WTC11 (cell line): ENCODE data around the gene FNDC3B. TPM values are rescaled to one million over a fixed set of nuclear protein-coding genes. Genes with fewer than 3 reads are reported as not detected.

Source experiments
- ATAC-seq: fragments of 200-7000 bp; cut with Tn5 transposase; 2 replicates; pipeline ENCODE4 v1.10.0; 2021; ENCODE audit warnings: mild to moderate bottlenecking, moderate library complexity
- CTCF ChIA-PET: fragments of 300-600 bp; sonication (Branson Sonifier 250); formaldehyde crosslinking; loops from one replicate; lab custom pipeline; 2021; ENCODE audit warnings: antibody characterized with exemption; lab: Charles Lee
- POLR2A ChIA-PET: fragments of 350-600 bp; sonication (Branson Sonifier 250); formaldehyde crosslinking; loops from one replicate; lab custom pipeline; 2021; ENCODE audit warnings: antibody characterized with exemption; lab: Charles Lee
- DNase-seq: peaks from one replicate; pipeline ENCODE4 v3.0.0; 2021; ENCODE audit warnings: low spot score
- H3K27ac Mint-ChIP-seq: 2 replicates; pipeline ENCODE4 v1.8.0; 2021; ENCODE audit warnings: mixed read lengths
- H3K27me3 Mint-ChIP-seq: 2 replicates; pipeline ENCODE4 v1.8.0; 2021; ENCODE audit warnings: low read depth, mild to moderate bottlenecking, moderate library complexity, mixed read lengths
- H3K36me3 Mint-ChIP-seq: 2 replicates; pipeline ENCODE4 v1.8.0; 2021; ENCODE audit warnings: mixed read lengths
- H3K4me1 Mint-ChIP-seq: 2 replicates; pipeline ENCODE4 v1.8.0; 2022; ENCODE audit warnings: mixed read lengths
- H3K4me3 Mint-ChIP-seq: 2 replicates; pipeline ENCODE4 v1.8.0; 2021; ENCODE audit warnings: mild to moderate bottlenecking, moderate library complexity, mixed read lengths
- H3K9me3 Mint-ChIP-seq: 2 replicates; pipeline ENCODE4 v1.8.0; 2021; ENCODE audit warnings: mixed read lengths
- EMX1 ChIP-seq: fragments of 250-450 bp; sonication (Bioruptor Pico); IDR thresholded peaks from 2 replicates; pipeline ENCODE4 v1.8.0; 2021; ENCODE audit warnings: mild to moderate bottlenecking
- MXD4 ChIP-seq: fragments of 250-450 bp; sonication (Bioruptor Pico); IDR thresholded peaks from 2 replicates; pipeline ENCODE4 v1.8.0; 2021; ENCODE audit warnings: mild to moderate bottlenecking, moderate library complexity, borderline replicate concordance
- MYBL2 ChIP-seq: sonication (generic); formaldehyde crosslinking; IDR thresholded peaks from 2 replicates; pipeline ENCODE4 v1.8.1; 2023; ENCODE audit warnings: mild to moderate bottlenecking, moderate library complexity, missing genetic modification reagents
- PRRX2 ChIP-seq: fragments of 250-450 bp; sonication (Bioruptor Pico); IDR thresholded peaks from 2 replicates; pipeline ENCODE4 v1.8.0; 2021; ENCODE audit warnings: mild to moderate bottlenecking
- SP1 ChIP-seq: sonication (generic); formaldehyde crosslinking; conservative IDR thresholded peaks from 2 replicates; pipeline ENCODE4 v1.8.1; 2022; ENCODE audit warnings: missing genetic modification reagents
- TCF7 ChIP-seq: sonication (generic); formaldehyde crosslinking; IDR thresholded peaks from 2 replicates; pipeline ENCODE4 v1.8.0; 2022; ENCODE audit warnings: mild to moderate bottlenecking, low read depth, missing genetic modification reagents, moderate library complexity
- ZNF121 ChIP-seq: sonication (generic); formaldehyde crosslinking; IDR thresholded peaks from 2 replicates; pipeline ENCODE4 v1.8.0; 2023; ENCODE audit warnings: missing genetic modification reagents
- ZNF232 ChIP-seq: sonication (generic); formaldehyde crosslinking; IDR thresholded peaks from 2 replicates; pipeline ENCODE4 v1.8.0; 2022; ENCODE audit warnings: mild to moderate bottlenecking, missing genetic modification reagents
- ZNF396 ChIP-seq: fragments of 250-450 bp; sonication (Bioruptor Pico); IDR thresholded peaks from 2 replicates; pipeline ENCODE4 v1.8.0; 2021; ENCODE audit warnings: mild to moderate bottlenecking, moderate library complexity, borderline replicate concordance
- total RNA-seq: library from RNA; stranded (reverse); gene quantifications from 3 replicates; pipeline ENCODE4 v1.2.3, GENCODE V29; 2021
- TF ChIP-seq, protein P1 (sequence below): sonication (generic); formaldehyde crosslinking; IDR thresholded peaks from 2 replicates; pipeline ENCODE4 v1.8.1; 2023; ENCODE audit warnings: mild to moderate bottlenecking, missing genetic modification reagents
- TF ChIP-seq, protein P2 (sequence below): fragments of 250-450 bp; sonication (Bioruptor Pico); conservative IDR thresholded peaks from 2 replicates; pipeline ENCODE4 v1.9.0; 2021; ENCODE audit warnings: mild to moderate bottlenecking
- TF ChIP-seq, protein P3 (sequence below): sonication (generic); formaldehyde crosslinking; IDR thresholded peaks from 2 replicates; pipeline ENCODE4 v1.8.0; 2022; ENCODE audit warnings: mild to moderate bottlenecking, missing genetic modification reagents
- TF ChIP-seq, protein P4 (sequence below): fragments of 250-450 bp; sonication (Bioruptor Pico); IDR thresholded peaks from 2 replicates; pipeline ENCODE4 v1.9.0; 2021; ENCODE audit warnings: mild to moderate bottlenecking
- TF ChIP-seq, protein P5 (sequence below): sonication (generic); formaldehyde crosslinking; IDR thresholded peaks from 2 replicates; pipeline ENCODE4 v1.8.0; 2022; ENCODE audit warnings: mild to moderate bottlenecking, missing genetic modification reagents
- TF ChIP-seq, protein P6 (sequence below): fragments of 200-600 bp; IDR thresholded peaks from 2 replicates; pipeline ENCODE4 v1.8.0; 2022; ENCODE audit warnings: antibody characterized with exemption
- TF ChIP-seq, protein P7 (sequence below): sonication (generic); formaldehyde crosslinking; conservative IDR thresholded peaks from 2 replicates; pipeline ENCODE4 v1.8.1; 2023; ENCODE audit warnings: mild to moderate bottlenecking, low read depth, missing genetic modification reagents, moderate library complexity
- TF ChIP-seq, protein P8 (sequence below): sonication (generic); formaldehyde crosslinking; IDR thresholded peaks from 2 replicates; pipeline ENCODE4 v1.8.0; 2023; ENCODE audit warnings: missing genetic modification reagents

Gene FNDC3B
- total RNA-seq, 1 experiment from 2014 or later, result 42.8 TPM

DNA sequence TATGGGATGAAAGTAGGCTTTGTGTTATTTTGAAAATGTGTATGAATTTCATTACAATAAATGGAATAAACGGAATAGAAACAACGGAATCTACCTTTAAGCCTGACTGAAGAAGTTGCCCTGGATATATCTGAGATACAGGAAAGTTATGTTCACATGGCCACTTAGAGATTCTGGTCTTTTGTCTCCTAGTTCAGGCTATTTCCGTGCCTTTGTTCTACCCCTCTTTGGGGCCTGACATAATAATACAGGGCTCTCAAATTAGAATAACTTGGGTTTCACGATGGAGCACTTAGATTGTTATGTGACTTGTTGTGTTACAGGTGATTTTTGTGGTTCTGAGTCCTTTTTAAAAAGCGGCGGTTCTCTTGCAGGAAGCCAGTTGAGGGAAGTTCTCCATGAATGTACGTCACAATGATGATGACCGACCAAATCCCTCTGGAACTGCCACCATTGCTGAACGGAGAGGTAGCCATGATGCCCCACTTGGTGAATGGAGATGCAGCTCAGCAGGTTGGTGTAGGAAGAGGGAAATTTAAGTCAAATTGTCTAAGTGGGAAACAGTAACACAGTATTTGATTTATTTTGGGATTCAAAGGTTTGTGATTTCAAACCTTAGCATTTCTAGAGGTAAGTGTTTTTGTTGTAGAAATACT, 72.8 kb downstream of the FNDC3B start:
- CTCF ChIA-PET, result no interaction called here
- H3K4me1 Mint-ChIP-seq, result peaks cover 52% of the 10 kb centered on the region

DNA sequence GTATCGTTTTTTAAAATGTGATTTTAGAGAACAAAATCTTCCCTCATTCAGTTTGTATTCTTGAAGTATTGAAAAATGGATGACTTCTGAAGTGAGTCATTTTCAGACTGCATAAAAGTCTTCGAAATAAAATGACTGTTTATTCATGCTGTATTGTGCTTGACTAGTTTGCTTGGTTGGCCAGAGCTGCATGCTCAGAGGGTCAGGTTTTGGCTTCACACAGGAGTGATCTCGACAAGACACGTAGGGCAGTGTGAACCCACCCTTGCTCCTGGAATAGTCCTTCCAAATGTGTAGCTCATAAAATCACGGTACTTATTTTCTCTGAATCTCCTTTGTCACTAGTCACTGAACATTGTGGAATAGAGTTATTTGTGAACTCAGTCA, 73.3 kb downstream of the FNDC3B start:
- no peaks in the 10 kb centered on the region for H3K9me3 Mint-ChIP-seq
- no peak overlapping the region for H3K4me3 Mint-ChIP-seq
- no peak for ATAC-seq
- POLR2A ChIA-PET, result no interaction called here
- H3K36me3 Mint-ChIP-seq, result peaks cover 33% of the 10 kb centered on the region
- H3K4me1 Mint-ChIP-seq, result peaks cover 47% of the 10 kb centered on the region
- CTCF ChIA-PET, result no interaction called here
- H3K27ac Mint-ChIP-seq, result peak overlapping the region; percentile 90; the same call in 1 of the 2 replicates
- no peak for DNase-seq
- no peaks in the 10 kb centered on the region for H3K27me3 Mint-ChIP-seq
- TF ChIP-seq TCF7 (CRISPR knock-in tag) (no peak), ZNF232 (no peak), ZNF396 (CRISPR knock-in tag) (no peak), ZNF121 (no peak), MYBL2 (CRISPR knock-in tag) (no peak)
- TF ChIP-seq, protein P1, sequence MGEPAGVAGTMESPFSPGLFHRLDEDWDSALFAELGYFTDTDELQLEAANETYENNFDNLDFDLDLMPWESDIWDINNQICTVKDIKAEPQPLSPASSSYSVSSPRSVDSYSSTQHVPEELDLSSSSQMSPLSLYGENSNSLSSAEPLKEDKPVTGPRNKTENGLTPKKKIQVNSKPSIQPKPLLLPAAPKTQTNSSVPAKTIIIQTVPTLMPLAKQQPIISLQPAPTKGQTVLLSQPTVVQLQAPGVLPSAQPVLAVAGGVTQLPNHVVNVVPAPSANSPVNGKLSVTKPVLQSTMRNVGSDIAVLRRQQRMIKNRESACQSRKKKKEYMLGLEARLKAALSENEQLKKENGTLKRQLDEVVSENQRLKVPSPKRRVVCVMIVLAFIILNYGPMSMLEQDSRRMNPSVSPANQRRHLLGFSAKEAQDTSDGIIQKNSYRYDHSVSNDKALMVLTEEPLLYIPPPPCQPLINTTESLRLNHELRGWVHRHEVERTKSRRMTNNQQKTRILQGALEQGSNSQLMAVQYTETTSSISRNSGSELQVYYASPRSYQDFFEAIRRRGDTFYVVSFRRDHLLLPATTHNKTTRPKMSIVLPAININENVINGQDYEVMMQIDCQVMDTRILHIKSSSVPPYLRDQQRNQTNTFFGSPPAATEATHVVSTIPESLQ (CRISPR knock-in tag), result no peak
- TF ChIP-seq, protein P2, sequence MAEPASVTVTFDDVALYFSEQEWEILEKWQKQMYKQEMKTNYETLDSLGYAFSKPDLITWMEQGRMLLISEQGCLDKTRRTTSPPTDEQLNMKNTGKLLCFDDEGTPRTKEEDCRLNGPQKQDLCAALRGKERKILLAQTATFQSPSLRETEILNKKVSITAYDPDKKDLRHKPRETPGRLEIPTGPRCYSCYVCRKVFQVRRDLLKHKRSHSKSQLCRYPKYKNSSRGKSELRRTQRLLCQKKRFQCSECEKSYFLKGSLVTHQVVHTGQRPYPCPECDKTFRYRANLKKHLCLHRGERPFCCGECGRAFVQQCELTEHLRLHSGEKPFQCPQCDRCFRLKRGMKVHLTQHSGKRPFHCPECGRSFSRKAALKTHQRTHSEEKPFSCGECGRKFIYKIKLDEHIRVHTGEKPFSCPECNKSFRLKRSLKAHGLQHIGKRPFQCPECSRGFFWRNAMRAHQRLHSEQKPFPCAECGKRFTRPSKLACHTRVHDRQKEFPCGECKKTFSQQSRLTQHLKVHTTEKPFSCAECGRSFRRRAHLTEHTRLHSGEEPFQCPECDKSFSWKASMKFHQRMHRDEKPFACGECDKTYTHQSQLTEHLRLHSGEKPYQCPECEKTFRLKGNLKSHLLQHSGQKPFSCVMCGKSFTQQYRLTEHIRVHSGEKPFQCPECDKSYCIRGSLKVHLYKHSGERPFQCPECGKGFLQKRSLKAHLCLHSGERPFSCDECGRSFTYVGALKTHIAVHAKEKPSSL (CRISPR knock-in tag), result no peak
- TF ChIP-seq, protein P3, sequence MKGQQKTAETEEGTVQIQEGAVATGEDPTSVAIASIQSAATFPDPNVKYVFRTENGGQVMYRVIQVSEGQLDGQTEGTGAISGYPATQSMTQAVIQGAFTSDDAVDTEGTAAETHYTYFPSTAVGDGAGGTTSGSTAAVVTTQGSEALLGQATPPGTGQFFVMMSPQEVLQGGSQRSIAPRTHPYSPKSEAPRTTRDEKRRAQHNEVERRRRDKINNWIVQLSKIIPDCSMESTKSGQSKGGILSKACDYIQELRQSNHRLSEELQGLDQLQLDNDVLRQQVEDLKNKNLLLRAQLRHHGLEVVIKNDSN (CRISPR knock-in tag), result no peak
- TF ChIP-seq, protein P4, sequence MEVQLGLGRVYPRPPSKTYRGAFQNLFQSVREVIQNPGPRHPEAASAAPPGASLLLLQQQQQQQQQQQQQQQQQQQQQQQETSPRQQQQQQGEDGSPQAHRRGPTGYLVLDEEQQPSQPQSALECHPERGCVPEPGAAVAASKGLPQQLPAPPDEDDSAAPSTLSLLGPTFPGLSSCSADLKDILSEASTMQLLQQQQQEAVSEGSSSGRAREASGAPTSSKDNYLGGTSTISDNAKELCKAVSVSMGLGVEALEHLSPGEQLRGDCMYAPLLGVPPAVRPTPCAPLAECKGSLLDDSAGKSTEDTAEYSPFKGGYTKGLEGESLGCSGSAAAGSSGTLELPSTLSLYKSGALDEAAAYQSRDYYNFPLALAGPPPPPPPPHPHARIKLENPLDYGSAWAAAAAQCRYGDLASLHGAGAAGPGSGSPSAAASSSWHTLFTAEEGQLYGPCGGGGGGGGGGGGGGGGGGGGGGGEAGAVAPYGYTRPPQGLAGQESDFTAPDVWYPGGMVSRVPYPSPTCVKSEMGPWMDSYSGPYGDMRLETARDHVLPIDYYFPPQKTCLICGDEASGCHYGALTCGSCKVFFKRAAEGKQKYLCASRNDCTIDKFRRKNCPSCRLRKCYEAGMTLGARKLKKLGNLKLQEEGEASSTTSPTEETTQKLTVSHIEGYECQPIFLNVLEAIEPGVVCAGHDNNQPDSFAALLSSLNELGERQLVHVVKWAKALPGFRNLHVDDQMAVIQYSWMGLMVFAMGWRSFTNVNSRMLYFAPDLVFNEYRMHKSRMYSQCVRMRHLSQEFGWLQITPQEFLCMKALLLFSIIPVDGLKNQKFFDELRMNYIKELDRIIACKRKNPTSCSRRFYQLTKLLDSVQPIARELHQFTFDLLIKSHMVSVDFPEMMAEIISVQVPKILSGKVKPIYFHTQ (CRISPR knock-in tag), result no peak

More for the DNA sequence above, 72.8 kb downstream of the FNDC3B start:
- no peak overlapping the region for H3K4me3 Mint-ChIP-seq
- no peaks in the 10 kb centered on the region for H3K9me3 Mint-ChIP-seq
- H3K36me3 Mint-ChIP-seq, result peaks cover 32% of the 10 kb centered on the region
- DNase-seq (no peak), ATAC-seq (peak; percentile 50)
- no peaks in the 10 kb centered on the region for H3K27me3 Mint-ChIP-seq
- POLR2A ChIA-PET, result no interaction called here
- peak overlapping the region; percentile 90 for H3K27ac Mint-ChIP-seq
- TF ChIP-seq, protein P5, sequence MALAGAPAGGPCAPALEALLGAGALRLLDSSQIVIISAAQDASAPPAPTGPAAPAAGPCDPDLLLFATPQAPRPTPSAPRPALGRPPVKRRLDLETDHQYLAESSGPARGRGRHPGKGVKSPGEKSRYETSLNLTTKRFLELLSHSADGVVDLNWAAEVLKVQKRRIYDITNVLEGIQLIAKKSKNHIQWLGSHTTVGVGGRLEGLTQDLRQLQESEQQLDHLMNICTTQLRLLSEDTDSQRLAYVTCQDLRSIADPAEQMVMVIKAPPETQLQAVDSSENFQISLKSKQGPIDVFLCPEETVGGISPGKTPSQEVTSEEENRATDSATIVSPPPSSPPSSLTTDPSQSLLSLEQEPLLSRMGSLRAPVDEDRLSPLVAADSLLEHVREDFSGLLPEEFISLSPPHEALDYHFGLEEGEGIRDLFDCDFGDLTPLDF (CRISPR knock-in tag), result no peak
- TF ChIP-seq, protein P6, sequence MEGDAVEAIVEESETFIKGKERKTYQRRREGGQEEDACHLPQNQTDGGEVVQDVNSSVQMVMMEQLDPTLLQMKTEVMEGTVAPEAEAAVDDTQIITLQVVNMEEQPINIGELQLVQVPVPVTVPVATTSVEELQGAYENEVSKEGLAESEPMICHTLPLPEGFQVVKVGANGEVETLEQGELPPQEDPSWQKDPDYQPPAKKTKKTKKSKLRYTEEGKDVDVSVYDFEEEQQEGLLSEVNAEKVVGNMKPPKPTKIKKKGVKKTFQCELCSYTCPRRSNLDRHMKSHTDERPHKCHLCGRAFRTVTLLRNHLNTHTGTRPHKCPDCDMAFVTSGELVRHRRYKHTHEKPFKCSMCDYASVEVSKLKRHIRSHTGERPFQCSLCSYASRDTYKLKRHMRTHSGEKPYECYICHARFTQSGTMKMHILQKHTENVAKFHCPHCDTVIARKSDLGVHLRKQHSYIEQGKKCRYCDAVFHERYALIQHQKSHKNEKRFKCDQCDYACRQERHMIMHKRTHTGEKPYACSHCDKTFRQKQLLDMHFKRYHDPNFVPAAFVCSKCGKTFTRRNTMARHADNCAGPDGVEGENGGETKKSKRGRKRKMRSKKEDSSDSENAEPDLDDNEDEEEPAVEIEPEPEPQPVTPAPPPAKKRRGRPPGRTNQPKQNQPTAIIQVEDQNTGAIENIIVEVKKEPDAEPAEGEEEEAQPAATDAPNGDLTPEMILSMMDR, result no peak
- TF ChIP-seq MXD4 (CRISPR knock-in tag), result no peak
- no peak for TF ChIP-seq SP1 (CRISPR knock-in tag)
- TF ChIP-seq, protein P7, sequence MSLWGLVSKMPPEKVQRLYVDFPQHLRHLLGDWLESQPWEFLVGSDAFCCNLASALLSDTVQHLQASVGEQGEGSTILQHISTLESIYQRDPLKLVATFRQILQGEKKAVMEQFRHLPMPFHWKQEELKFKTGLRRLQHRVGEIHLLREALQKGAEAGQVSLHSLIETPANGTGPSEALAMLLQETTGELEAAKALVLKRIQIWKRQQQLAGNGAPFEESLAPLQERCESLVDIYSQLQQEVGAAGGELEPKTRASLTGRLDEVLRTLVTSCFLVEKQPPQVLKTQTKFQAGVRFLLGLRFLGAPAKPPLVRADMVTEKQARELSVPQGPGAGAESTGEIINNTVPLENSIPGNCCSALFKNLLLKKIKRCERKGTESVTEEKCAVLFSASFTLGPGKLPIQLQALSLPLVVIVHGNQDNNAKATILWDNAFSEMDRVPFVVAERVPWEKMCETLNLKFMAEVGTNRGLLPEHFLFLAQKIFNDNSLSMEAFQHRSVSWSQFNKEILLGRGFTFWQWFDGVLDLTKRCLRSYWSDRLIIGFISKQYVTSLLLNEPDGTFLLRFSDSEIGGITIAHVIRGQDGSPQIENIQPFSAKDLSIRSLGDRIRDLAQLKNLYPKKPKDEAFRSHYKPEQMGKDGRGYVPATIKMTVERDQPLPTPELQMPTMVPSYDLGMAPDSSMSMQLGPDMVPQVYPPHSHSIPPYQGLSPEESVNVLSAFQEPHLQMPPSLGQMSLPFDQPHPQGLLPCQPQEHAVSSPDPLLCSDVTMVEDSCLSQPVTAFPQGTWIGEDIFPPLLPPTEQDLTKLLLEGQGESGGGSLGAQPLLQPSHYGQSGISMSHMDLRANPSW (CRISPR knock-in tag), result no peak
- TF ChIP-seq, protein P8, sequence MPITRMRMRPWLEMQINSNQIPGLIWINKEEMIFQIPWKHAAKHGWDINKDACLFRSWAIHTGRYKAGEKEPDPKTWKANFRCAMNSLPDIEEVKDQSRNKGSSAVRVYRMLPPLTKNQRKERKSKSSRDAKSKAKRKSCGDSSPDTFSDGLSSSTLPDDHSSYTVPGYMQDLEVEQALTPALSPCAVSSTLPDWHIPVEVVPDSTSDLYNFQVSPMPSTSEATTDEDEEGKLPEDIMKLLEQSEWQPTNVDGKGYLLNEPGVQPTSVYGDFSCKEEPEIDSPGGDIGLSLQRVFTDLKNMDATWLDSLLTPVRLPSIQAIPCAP (CRISPR knock-in tag), result no peak
- TF ChIP-seq, protein P3 (CRISPR knock-in tag), result no peak
- TF ChIP-seq EMX1 (CRISPR knock-in tag), result no peak
- TF ChIP-seq PRRX2 (CRISPR knock-in tag), result no peak
- TF ChIP-seq ZNF232, result no peak
